ENCODE data around the gene CUL4A. TPM values are rescaled to one million over a fixed set of nuclear protein-coding genes. Genes with fewer than 3 reads are reported as not detected.

The CUL4A gene
- total RNA-seq, 2 donors from 2014 or later: 78.3 to 80.2 TPM

GRCh38 chr13:113274721-113275120 lies 65.3 kb downstream of the CUL4A start:
- ATAC-seq (no peak), DNase-seq (no peak)
- Mint-ChIP-seq H3K4me1 (peaks cover 11% of the 10 kb centered on the region), H3K27me3 (peaks cover 16% of the 10 kb centered on the region), H3K36me3 (ENCODE audit: low read depth) (peaks cover 2% of the 10 kb centered on the region), H3K4me3 (no peak overlapping the region), H3K27ac (peak overlapping the region; percentile 47)
- H3K9me3 ChIP-seq (ENCODE audit: control insufficient read depth, low read length, poor library complexity, severe bottlenecking): no peaks in the 10 kb centered on the region

GRCh38 chr13:113275387-113275786 lies 66.0 kb downstream of the CUL4A start:
- Mint-ChIP-seq H3K27ac (no peak overlapping the region), H3K4me3 (no peak overlapping the region), H3K27me3 (peaks cover 16% of the 10 kb centered on the region), H3K4me1 (peaks cover 11% of the 10 kb centered on the region), H3K36me3 (ENCODE audit: low read depth) (peaks cover 2% of the 10 kb centered on the region)
- DNase-seq: no peak
- ATAC-seq: peak; percentile 65
- no peaks in the 10 kb centered on the region for H3K9me3 ChIP-seq (ENCODE audit: control insufficient read depth, low read length, poor library complexity, severe bottlenecking)

- H3K4me3 Mint-ChIP-seq: no peak overlapping the region
- peaks cover 11% of the 10 kb centered on the region for H3K27me3 Mint-ChIP-seq
- DNase-seq (no peak), ATAC-seq (no peak)
- no peak overlapping the region for H3K27ac Mint-ChIP-seq
- peaks cover 2% of the 10 kb centered on the region for H3K36me3 Mint-ChIP-seq (ENCODE audit: low read depth)
- H3K9me3 ChIP-seq (ENCODE audit: control insufficient read depth, low read length, poor library complexity, severe bottlenecking): no peaks in the 10 kb centered on the region
- H3K4me1 Mint-ChIP-seq: peaks cover 2% of the 10 kb centered on the region
These were observed 70.7 kb downstream of the CUL4A start for GRCh38 chr13:113280126-113280525.

GRCh38 chr13:113283904-113284303 lies 74.5 kb downstream of the CUL4A start:
- Mint-ChIP-seq H3K4me3 (no peak overlapping the region), H3K27me3 (peaks cover 17% of the 10 kb centered on the region), H3K36me3 (ENCODE audit: low read depth) (no peaks in the 10 kb centered on the region), H3K27ac (no peak overlapping the region), H3K4me1 (no peaks in the 10 kb centered on the region)
- ATAC-seq (no peak), DNase-seq (no peak)
- no peaks in the 10 kb centered on the region for H3K9me3 ChIP-seq (ENCODE audit: control insufficient read depth, low read length, poor library complexity, severe bottlenecking)

- no peak for ATAC-seq
- H3K9me3 ChIP-seq (ENCODE audit: control insufficient read depth, low read length, poor library complexity, severe bottlenecking): no peaks in the 10 kb centered on the region
These were observed 79.5 kb downstream of the CUL4A start for GRCh38 chr13:113288880-113289279.

GRCh38 chr13:113291129-113291528 lies 81.7 kb downstream of the CUL4A start:
- no peaks in the 10 kb centered on the region for H3K9me3 ChIP-seq (ENCODE audit: control insufficient read depth, low read length, poor library complexity, severe bottlenecking)
- peaks cover 26% of the 10 kb centered on the region for H3K27me3 Mint-ChIP-seq
- peaks cover 22% of the 10 kb centered on the region for H3K4me1 Mint-ChIP-seq
- H3K4me3 Mint-ChIP-seq: peak overlapping the region; percentile 77
- H3K27ac Mint-ChIP-seq: peak overlapping the region; percentile 49
- peaks cover 2% of the 10 kb centered on the region for H3K36me3 Mint-ChIP-seq (ENCODE audit: low read depth)
- DNase-seq: no peak
- no peak for ATAC-seq

More at GRCh38 chr13:113288880-113289279, 79.5 kb downstream of the CUL4A start:
- Mint-ChIP-seq H3K36me3 (ENCODE audit: low read depth) (peaks cover 2% of the 10 kb centered on the region), H3K4me1 (peaks cover 19% of the 10 kb centered on the region), H3K27ac (no peak overlapping the region), H3K27me3 (peaks cover 31% of the 10 kb centered on the region), H3K4me3 (no peak overlapping the region)
- no peak for DNase-seq

- H3K4me3 Mint-ChIP-seq: peak overlapping the region; percentile 85
- peak overlapping the region; percentile 75 for H3K27ac Mint-ChIP-seq
- ATAC-seq (peak; percentile 20), DNase-seq (no peak)
- H3K9me3 ChIP-seq (ENCODE audit: control insufficient read depth, low read length, poor library complexity, severe bottlenecking): no peaks in the 10 kb centered on the region
- peaks cover 24% of the 10 kb centered on the region for H3K4me1 Mint-ChIP-seq
- H3K36me3 Mint-ChIP-seq (ENCODE audit: low read depth): peaks cover 2% of the 10 kb centered on the region
- peaks cover 26% of the 10 kb centered on the region for H3K27me3 Mint-ChIP-seq
These were observed 82.8 kb downstream of the CUL4A start for GRCh38 chr13:113292021-113292862.

- H3K27ac Mint-ChIP-seq: no peak overlapping the region
- ATAC-seq: no peak
- H3K36me3 Mint-ChIP-seq (ENCODE audit: low read depth): peaks cover 2% of the 10 kb centered on the region
- H3K4me3 Mint-ChIP-seq: peak overlapping the region; percentile 19
- DNase-seq: no peak
- H3K9me3 ChIP-seq (ENCODE audit: control insufficient read depth, low read length, poor library complexity, severe bottlenecking): no peaks in the 10 kb centered on the region
- H3K27me3 Mint-ChIP-seq: peaks cover 19% of the 10 kb centered on the region
- H3K4me1 Mint-ChIP-seq: peaks cover 36% of the 10 kb centered on the region
These were observed 84.3 kb downstream of the CUL4A start for GRCh38 chr13:113293686-113294085.

GRCh38 chr13:113295776-113296175 lies 86.4 kb downstream of the CUL4A start:
- DNase-seq (no peak), ATAC-seq (no peak)
- peaks cover 32% of the 10 kb centered on the region for H3K4me1 Mint-ChIP-seq
- H3K27ac Mint-ChIP-seq: peak overlapping the region; percentile 74
- peak overlapping the region; percentile 69 for H3K4me3 Mint-ChIP-seq
- no peaks in the 10 kb centered on the region for H3K9me3 ChIP-seq (ENCODE audit: control insufficient read depth, low read length, poor library complexity, severe bottlenecking)
- H3K36me3 Mint-ChIP-seq (ENCODE audit: low read depth): no peaks in the 10 kb centered on the region
- H3K27me3 Mint-ChIP-seq: peaks cover 9% of the 10 kb centered on the region

- no peaks in the 10 kb centered on the region for H3K9me3 ChIP-seq (ENCODE audit: control insufficient read depth, low read length, poor library complexity, severe bottlenecking)
- peak within 1 kb of the TSS; percentile 95 for H3K4me3 Mint-ChIP-seq
- no peaks in the 10 kb centered on the region for H3K36me3 Mint-ChIP-seq (ENCODE audit: low read depth)
- peak; percentile 99 to 100 (median 99) for DNase-seq
- peak within 1 kb of the TSS; percentile 74 for H3K27ac Mint-ChIP-seq
- peak; percentile 86 for ATAC-seq
- H3K4me1 Mint-ChIP-seq: peaks cover 29% of the 10 kb centered on the region
- H3K27me3 Mint-ChIP-seq: peaks cover 7% of the 10 kb centered on the region
These were observed 87.5 kb downstream of the CUL4A start, which contains the start of gene LAMP1 for GRCh38 chr13:113296823-113297369. Gene LAMP1 (plus strand): TSS chr13:113297239. CDS start chr13:113297435, 196 bp downstream.

- Mint-ChIP-seq H3K36me3 (ENCODE audit: low read depth) (no peaks in the 10 kb centered on the region), H3K27ac (peak overlapping the region; percentile 74), H3K4me1 (peaks cover 23% of the 10 kb centered on the region), H3K27me3 (peaks cover 1% of the 10 kb centered on the region), H3K4me3 (peak overlapping the region; percentile 95)
- peak; percentile 34 to 51 (median 41) for DNase-seq
- H3K9me3 ChIP-seq (ENCODE audit: control insufficient read depth, low read length, poor library complexity, severe bottlenecking): no peaks in the 10 kb centered on the region
- ATAC-seq: peak; percentile 72
These were observed 88.1 kb downstream of the CUL4A start for GRCh38 chr13:113297370-113298042.

- no peaks in the 10 kb centered on the region for H3K9me3 ChIP-seq (ENCODE audit: control insufficient read depth, low read length, poor library complexity, severe bottlenecking)
- peak overlapping the region; percentile 74 for H3K27ac Mint-ChIP-seq
- H3K4me1 Mint-ChIP-seq: peaks cover 26% of the 10 kb centered on the region
- DNase-seq (no peak), ATAC-seq (no peak)
- peak overlapping the region; percentile 95 for H3K4me3 Mint-ChIP-seq
- H3K27me3 Mint-ChIP-seq: no peaks in the 10 kb centered on the region
- no peaks in the 10 kb centered on the region for H3K36me3 Mint-ChIP-seq (ENCODE audit: low read depth)
These were observed 88.9 kb downstream of the CUL4A start for GRCh38 chr13:113298043-113298945.
